ENCODE measurements around the gene ZNF837. TPM values are rescaled to one million over a fixed set of nuclear protein-coding genes. Genes with fewer than 3 reads are reported as not detected.

ZNF837 gene
- total and polyA plus RNA-seq, 2 of the 13 experiments (the other 11 are each of a cell fraction or from before 2014, with no cell fraction given) = 0.29 to 1.3 TPM

DNA sequence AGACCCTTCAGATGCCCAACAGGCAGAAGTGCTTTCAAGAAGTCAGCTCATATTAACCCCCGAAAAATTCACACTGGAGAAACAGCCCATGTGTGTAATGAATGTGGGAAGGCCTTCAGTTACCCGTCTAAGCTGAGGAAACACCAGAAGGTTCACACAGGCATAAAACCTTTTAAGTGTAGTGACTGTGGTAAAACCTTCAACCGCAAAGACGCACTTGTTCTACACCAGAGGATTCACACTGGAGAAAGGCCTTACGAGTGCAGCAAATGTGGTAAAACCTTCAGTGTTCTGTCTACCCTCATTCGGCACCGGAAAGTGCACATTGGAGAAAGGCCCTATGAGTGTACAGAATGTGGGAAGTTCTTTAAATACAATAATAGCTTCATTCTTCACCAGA is 36.2 kb upstream of the ZNF837 start:
- no peak for DNase-seq (ENCODE audit: low spot score)
- no peak for ATAC-seq
- H3K4me3 ChIP-seq (replicated peaks in 1 of 3; ENCODE audit: insufficient read depth in 1 of 3, low read depth in 2 of 3, low read length in 3 of 3) = no peak overlapping the region
- no peaks in the 10 kb centered on the region for H3K9me3 ChIP-seq (ENCODE audit: low read length)
- peaks cover 10% of the 10 kb centered on the region for H3K4me1 ChIP-seq (ENCODE audit: insufficient read depth, low read length)
- H3K27me3 ChIP-seq (ENCODE audit: control insufficient read depth in 1 of 2, insufficient read depth in 2 of 2, low read length in 2 of 2) = no peaks in the 10 kb centered on the region
- no peak for TF ChIP-seq ERF (CRISPR knock-in tag; IDR thresholded peaks at IDR 0.05)
- TF ChIP-seq, protein P1, sequence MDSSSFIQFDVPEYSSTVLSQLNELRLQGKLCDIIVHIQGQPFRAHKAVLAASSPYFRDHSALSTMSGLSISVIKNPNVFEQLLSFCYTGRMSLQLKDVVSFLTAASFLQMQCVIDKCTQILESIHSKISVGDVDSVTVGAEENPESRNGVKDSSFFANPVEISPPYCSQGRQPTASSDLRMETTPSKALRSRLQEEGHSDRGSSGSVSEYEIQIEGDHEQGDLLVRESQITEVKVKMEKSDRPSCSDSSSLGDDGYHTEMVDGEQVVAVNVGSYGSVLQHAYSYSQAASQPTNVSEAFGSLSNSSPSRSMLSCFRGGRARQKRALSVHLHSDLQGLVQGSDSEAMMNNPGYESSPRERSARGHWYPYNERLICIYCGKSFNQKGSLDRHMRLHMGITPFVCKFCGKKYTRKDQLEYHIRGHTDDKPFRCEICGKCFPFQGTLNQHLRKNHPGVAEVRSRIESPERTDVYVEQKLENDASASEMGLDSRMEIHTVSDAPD (CRISPR knock-in tag; IDR thresholded peaks at IDR 0.05) = no peak
- TF ChIP-seq MIXL1 (CRISPR knock-in tag; IDR thresholded peaks at IDR 0.05) = no peak
- no peak for TF ChIP-seq PRPF4 (IDR thresholded peaks at IDR 0.05; ENCODE audit: low read depth, low read length, poor library complexity, severe bottlenecking)
- no peak for TF ChIP-seq SRSF9 (IDR thresholded peaks at IDR 0.05; ENCODE audit: borderline replicate concordance, insufficient read depth, low read depth, low read length, poor library complexity, severe bottlenecking)
- TF ChIP-seq SPEN (CRISPR knock-in tag; IDR thresholded peaks at IDR 0.05; ENCODE audit: low read depth) = no peak
- TF ChIP-seq EHMT2 (IDR thresholded peaks at IDR 0.05; ENCODE audit: borderline replicate concordance, low read depth, low read length) = no peak
- TF ChIP-seq, protein P2, sequence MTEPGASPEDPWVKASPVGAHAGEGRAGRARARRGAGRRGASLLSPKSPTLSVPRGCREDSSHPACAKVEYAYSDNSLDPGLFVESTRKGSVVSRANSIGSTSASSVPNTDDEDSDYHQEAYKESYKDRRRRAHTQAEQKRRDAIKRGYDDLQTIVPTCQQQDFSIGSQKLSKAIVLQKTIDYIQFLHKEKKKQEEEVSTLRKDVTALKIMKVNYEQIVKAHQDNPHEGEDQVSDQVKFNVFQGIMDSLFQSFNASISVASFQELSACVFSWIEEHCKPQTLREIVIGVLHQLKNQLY (CRISPR knock-in tag; IDR thresholded peaks at IDR 0.05) = no peak
- no peak for TF ChIP-seq ZNF17 (CRISPR knock-in tag; IDR thresholded peaks at IDR 0.05)
- no peak for TF ChIP-seq FOXC1 (CRISPR knock-in tag; IDR thresholded peaks at IDR 0.05; ENCODE audit: borderline replicate concordance)
- no peak for TF ChIP-seq ZNF33B (CRISPR knock-in tag; IDR thresholded peaks at IDR 0.05)
- no peak for TF ChIP-seq KAT2B (IDR thresholded peaks at IDR 0.05; ENCODE audit: borderline replicate concordance, low read depth, low read length)
- no peak for TF ChIP-seq U2AF2 (IDR thresholded peaks at IDR 0.05; ENCODE audit: low read depth, low read length)
- no peak for TF ChIP-seq SMARCE1 (IDR thresholded peaks at IDR 0.05; ENCODE audit: borderline replicate concordance)
- TF ChIP-seq, protein P3, sequence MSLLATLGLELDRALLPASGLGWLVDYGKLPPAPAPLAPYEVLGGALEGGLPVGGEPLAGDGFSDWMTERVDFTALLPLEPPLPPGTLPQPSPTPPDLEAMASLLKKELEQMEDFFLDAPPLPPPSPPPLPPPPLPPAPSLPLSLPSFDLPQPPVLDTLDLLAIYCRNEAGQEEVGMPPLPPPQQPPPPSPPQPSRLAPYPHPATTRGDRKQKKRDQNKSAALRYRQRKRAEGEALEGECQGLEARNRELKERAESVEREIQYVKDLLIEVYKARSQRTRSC (CRISPR knock-in tag; IDR thresholded peaks at IDR 0.05; ENCODE audit: low read depth) = no peak
- TF ChIP-seq AGO1 (IDR thresholded peaks at IDR 0.05; ENCODE audit: low read depth, low read length, poor library complexity, severe bottlenecking) = no peak
- TF ChIP-seq TEAD3 (CRISPR knock-in tag; optimal IDR thresholded peaks at IDR 0.05; ENCODE audit: borderline replicate concordance) = no peak
- TF ChIP-seq NFIC (IDR thresholded peaks at IDR 0.05; ENCODE audit: low read length) = no peak
- H3K9ac ChIP-seq (ENCODE audit: insufficient read depth, low read depth, low read length) = no peak overlapping the region
- no peak overlapping the region for H3K27ac ChIP-seq (ENCODE audit: extremely low read length, insufficient read depth, low read length)
- in situ Hi-C loops (cut with HindIII; ENCODE audit: extremely low pct_ligation_motif_present, low pct_unique_long_range_greater_than_20kb) = no loop called here
- WGBS (ENCODE audit: low lambda C conversion rate) = 96% methylated on average over 7 of the region's 7 CpGs
- H3K4me2 ChIP-seq (ENCODE audit: low read depth, low read length) = no peak overlapping the region
- FAIRE-seq = no peak
- H4K20me1 ChIP-seq (ENCODE audit: insufficient read depth, low read length) = no peaks in the 10 kb centered on the region
- intact Hi-C loops (cut with micrococcal nuclease; ENCODE audit: unreplicated experiment) = no loop called here
- ChIA-PET CTCF (ENCODE audit: low intra/inter-chr PET ratio, low total read pairs) (no interaction called here), POLR2A (no interaction called here)
- TSS peak; percentile 60 for BruUV-seq (replicated peaks)
- H2AFZ ChIP-seq (ENCODE audit: low read length) = no peak overlapping the region
- H3K79me2 ChIP-seq (ENCODE audit: insufficient read depth, low read length) = no peaks in the 10 kb centered on the region
- peaks cover 5 to 17% of the 10 kb centered on the region in 2 experiments; a peak in 4 of 5 replicates for H3K36me3 ChIP-seq (replicated peaks in 1 of 2; ENCODE audit: control insufficient read depth in 1 of 2, insufficient read depth in 2 of 2, low read length in 2 of 2)
